K562 (cell line): ENCODE measurements around the gene TMEM267. TPM values are rescaled to one million over a fixed set of nuclear protein-coding genes. Genes with fewer than 3 reads are reported as not detected.
A peak's percentile ranks its signal among the peaks of the same experiment; 100 is the strongest.
"Not testable (repeated sequence)": the region's sequence is repeated elsewhere in the genome, so short reads cannot be mapped to it uniquely, and the experiment has no call there.

ENCODE experiments used
- ATAC-seq: fragments of 200-7000 bp; cut with Tn5 transposase; 3 replicates; pipeline ENCODE4 v1.9.1; 2020; ENCODE audit warnings: moderate library complexity
- BruUV-seq: library from RNA; stranded (reverse); fragments of 400-500 nt; replicated peaks from 2 replicates; lab custom pipeline; 2021; lab: Mats Ljungman, UMichigan
- CTCF ChIA-PET: fragments of 300-600 bp; formaldehyde crosslinking; extraction: SDS; loops from one replicate; lab custom pipeline; 2021; ENCODE audit warnings: low intra/inter-chr PET ratio; lab: Yijun Ruan, JAX
- POLR2A ChIA-PET: fragments of 300-600, 350-650 bp; sonication (Branson Sonifier 250); formaldehyde crosslinking; extraction: SDS; loops from one replicate; lab custom pipeline; 2021; ENCODE audit warnings: antibody characterized with exemption, inconsistent platforms; lab: Yijun Ruan, JAX
- DNase-seq, 4 experiments: peaks; one replicate each; pipeline versions ENCODE4 v3.0.0 to v3.0.0-alpha.2; 2011 to 2018; ENCODE audit warnings: low spot score in 3 of 4, mixed read lengths in 3 of 4; ENCODE audit errors: extremely low read depth in 1 of 4
- FAIRE-seq: peaks from 2 replicates; lab custom pipeline; 2011; peaks lifted over from hg19 to GRCh38; lab: Jason Lieb, UNC
- H2AFZ ChIP-seq: 2 replicates; pipeline ENCODE4 v1.6.0; 2011; ENCODE audit warnings: low read depth, low read length, control low read depth, inconsistent platforms
- H3K27ac ChIP-seq: fragments of 200-600 bp; 3 replicates; pipeline ENCODE4 v1.8.0; 2011; ENCODE audit warnings: low read depth, mild to moderate bottlenecking, control low read depth, inconsistent platforms, low read length, moderate library complexity, mixed read lengths; ENCODE audit errors: extremely low read depth
- H3K27me3 ChIP-seq, 2 experiments: fragments of 300-600 bp in 1 of 2; 2 replicates in 1 of 2; 3 replicates in 1 of 2; pipeline versions ENCODE4 v1.6.0 to v1.8.0; 2011; ENCODE audit warnings: inconsistent platforms in 2 of 2, low read length in 2 of 2, mild to moderate bottlenecking in 1 of 2, mixed read lengths in 1 of 2, moderate library complexity in 1 of 2; ENCODE audit not compliant: control insufficient read depth in 2 of 2, insufficient read depth in 2 of 2
- H3K36me3 ChIP-seq: fragments of 300-600 bp; 3 replicates; pipeline ENCODE4 v1.8.0; 2011; ENCODE audit warnings: mild to moderate bottlenecking, low read length, inconsistent platforms; ENCODE audit not compliant: control insufficient read depth, insufficient read depth
- H3K4me1 ChIP-seq, 2 experiments: fragments of 200-600 bp in 1 of 2; replicated peaks in 1 of 2; 2 replicates in 1 of 2; 3 replicates in 1 of 2; pipeline versions ENCODE4 v1.5.1 to v1.8.0; 2011; ENCODE audit warnings: inconsistent platforms in 2 of 2, low read length in 2 of 2, mild to moderate bottlenecking in 1 of 2, mixed read lengths in 1 of 2, moderate library complexity in 1 of 2; ENCODE audit not compliant: control insufficient read depth in 2 of 2, insufficient read depth in 2 of 2
- H3K4me2 ChIP-seq: 2 replicates; pipeline ENCODE4 v1.6.1; 2011; ENCODE audit warnings: low read length, control low read depth, inconsistent platforms, mixed read lengths; ENCODE audit not compliant: insufficient read depth
- H3K4me3 ChIP-seq: fragments of 200-600 bp; sonication (generic), shearing (Covaris generic); 2 replicates; pipeline ENCODE4 v1.5.1; 2016; ENCODE audit warnings: control low read depth, inconsistent platforms
- H3K79me2 ChIP-seq: fragments of 200-600 bp; 3 replicates; pipeline ENCODE4 v1.8.0; 2011; ENCODE audit warnings: low read length, inconsistent platforms; ENCODE audit not compliant: control insufficient read depth, insufficient read depth
- H3K9ac ChIP-seq, 2 experiments: 2 replicates each; pipeline versions ENCODE4 v1.6.0 to v1.6.1; 2011; ENCODE audit warnings: low read depth in 2 of 2, low read length in 2 of 2, control low read depth in 1 of 2, inconsistent platforms in 1 of 2, mild to moderate bottlenecking in 1 of 2, mixed read lengths in 1 of 2; ENCODE audit not compliant: insufficient read depth in 1 of 2
- H3K9me1 ChIP-seq: one replicate; pipeline ENCODE4 v1.6.0; 2011; ENCODE audit warnings: inconsistent platforms, mild to moderate bottlenecking, low read length, moderate library complexity; ENCODE audit not compliant: control insufficient read depth, insufficient read depth
- H3K9me3 ChIP-seq: replicated peaks from 2 replicates; pipeline ENCODE4 v1.5.1; 2011; ENCODE audit warnings: low read depth, low read length, inconsistent platforms; ENCODE audit not compliant: control insufficient read depth, insufficient read depth
- H4K20me1 ChIP-seq: replicated peaks from 2 replicates; pipeline ENCODE4 v1.6.1; 2011; ENCODE audit warnings: low read length, inconsistent platforms, mixed read lengths; ENCODE audit not compliant: control insufficient read depth, insufficient read depth
- BCOR ChIP-seq: fragments of 450-650 bp; IDR thresholded peaks from 2 replicates; pipeline ENCODE4 v1.6.1; 2016
- CREB5 ChIP-seq: fragments of 250-450 bp; sonication (Bioruptor Pico); IDR thresholded peaks from 2 replicates; pipeline ENCODE4 v1.5.0; 2020; ENCODE audit warnings: mild to moderate bottlenecking
- KDM1A ChIP-seq, 2 experiments: fragments of 450-650 bp; IDR thresholded peaks; 2 replicates each; pipeline ENCODE4 v1.6.1; 2016; ENCODE audit warnings: mild to moderate bottlenecking in 2 of 2
- SRSF9 ChIP-seq: fragments of 200-400 bp; formaldehyde crosslinking; IDR thresholded peaks from 2 replicates; pipeline ENCODE4 v1.6.1; 2017; ENCODE audit warnings: low read depth, low read length, borderline replicate concordance
- ZNF146 ChIP-seq: IDR thresholded peaks from one replicate; pipeline ENCODE4 v1.6.1; 2018; ENCODE audit warnings: missing compliant biosample characterization; ENCODE audit not compliant: unreplicated experiment
- ZNF354B ChIP-seq: fragments of 250-450 bp; sonication (Bioruptor Pico); IDR thresholded peaks from 2 replicates; pipeline ENCODE4 v1.4.0; 2020
- ZNF507 ChIP-seq: conservative IDR thresholded peaks from 2 replicates; pipeline ENCODE4 v1.6.1; 2017; ENCODE audit warnings: missing genetic modification characterization, missing compliant biosample characterization
- ZNF778 ChIP-seq: fragments of 450-650 bp; formaldehyde crosslinking; IDR thresholded peaks from 2 replicates; pipeline ENCODE4 v1.4.0; 2020; ENCODE audit warnings: mild to moderate bottlenecking, moderate library complexity
- WGBS: fragments of 100-300 bp; shearing (Covaris generic); methylation state at CpG from one replicate; pipeline ENCODE4 v1.1.6; 2016; ENCODE audit warnings: low coverage, mixed read lengths; ENCODE audit not compliant: insufficient coverage; ENCODE audit errors: missing lambda C conversion rate; 5-methylcytosine and 5-hydroxymethylcytosine counted together
- in situ Hi-C: fragments of 300-500 bp; cut with MboI; formaldehyde crosslinking; loops from 4 replicates; pipeline ENCODE4 v1.15.0; 2018; ENCODE audit warnings: inconsistent platforms, mixed read lengths
- intact Hi-C: fragments of 100-400 bp; cut with micrococcal nuclease; formaldehyde crosslinking; loops from 2 replicates; pipeline ENCODE4 v1.14.2; 2022
- polyA plus RNA-seq, 8 experiments: library from polyadenylated mRNA; depleted of rRNA in 4 of 8; stranded (reverse) in 5 of 8; unstranded in 3 of 8; fragments of >200 nt; fragmentation: Nextera tagmentation in 2 of 8; fragmentation: Illumina TruSeq in 1 of 8; extraction: Ambion mirVana in 2 of 8; extraction: Trizol in 1 of 8; gene quantifications; 2 replicates each; pipeline versions ENCODE4 v1.2.1 to v1.2.3, GENCODE V29; 2011 to 2014; ENCODE audit warnings: inconsistent platforms in 1 of 8, missing spikeins in 1 of 8
- total RNA-seq, 7 experiments: library from RNA; depleted of rRNA in 6 of 7; stranded (reverse); fragments of >200 nt in 6 of 7; fragmentation: Illumina TruSeq in 2 of 7; extraction: Trizol in 2 of 7; gene quantifications; 2 replicates each; pipeline versions ENCODE4 v1.2.1 to v1.2.3, GENCODE V29; 2011 to 2021; ENCODE audit warnings: low replicate concordance in 1 of 7

TMEM267 gene
- total and polyA plus RNA-seq, 9 of the 15 experiments (the other 6 are each of a cell fraction or from before 2014, with no cell fraction given) = 8.1 to 61.1 (median 17.8) TPM

- no peaks in the 10 kb centered on the region for H3K4me1 ChIP-seq
- peaks cover 21% of the 10 kb centered on the region; the same call in 1 of the 3 replicates for H3K36me3 ChIP-seq
- no peak for FAIRE-seq
- ChIA-PET POLR2A (no interaction called here), CTCF (no interaction called here)
- H3K27me3 ChIP-seq = no peaks in the 10 kb centered on the region
- 0 out of 2 replicates have a peak, but pooled peaks cover 6% of the 10 kb centered on the region for H3K9me3 ChIP-seq
- no peaks in the 10 kb centered on the region for H3K9me1 ChIP-seq
- TF ChIP-seq ZNF354B (CRISPR knock-in tag) (peak; percentile 93), SRSF9 (no peak), ZNF507 (tag) (peak; percentile 98), ZNF778 (CRISPR knock-in tag) (no peak), CREB5 (CRISPR knock-in tag) (no peak)
- DNase-seq = no peak
- H3K4me3 ChIP-seq = no peak overlapping the region
- BruUV-seq = no TSS peak
- no peak overlapping the region for H2AFZ ChIP-seq
- no peak overlapping the region for H3K27ac ChIP-seq
- H3K79me2 ChIP-seq = peaks cover 3% of the 10 kb centered on the region; the same call in 1 of the 3 replicates
- H3K4me2 ChIP-seq = no peak overlapping the region
- no peaks in the 10 kb centered on the region for H4K20me1 ChIP-seq
- ATAC-seq = no peak
- intact Hi-C loops (no loop called here), in situ Hi-C loops (no loop called here)
- H3K9ac ChIP-seq = no peak overlapping the region
These were observed 16.6 kb downstream of the TMEM267 start for GRCh38 chr5:43467100-43467499.

- WGBS = 92% methylated on average over 3 of the region's 3 CpGs
- BruUV-seq, H3K9me1 ChIP-seq, H3K27ac ChIP-seq, POLR2A ChIA-PET, DNase-seq, in situ Hi-C loops, CTCF ChIA-PET, H3K4me1 ChIP-seq, H3K79me2 ChIP-seq, intact Hi-C loops, H4K20me1 ChIP-seq, ATAC-seq, FAIRE-seq, H3K4me3 ChIP-seq, H3K9me3 ChIP-seq, H3K4me2 ChIP-seq, H3K27me3 ChIP-seq, H3K9ac ChIP-seq, H2AFZ ChIP-seq: not testable (repeated sequence)
- peaks cover 27% of the 10 kb centered on the region; the same call in 2 of the 3 replicates for H3K36me3 ChIP-seq
- TF ChIP-seq BCOR = peak; percentile 73; the same call in 1 of the 2 replicates
- TF ChIP-seq ZNF146 = peak; percentile 56
- peak; percentile 10 to 37; a peak in 2 of 4 replicates for TF ChIP-seq KDM1A (IDR thresholded peaks at IDR 0.05)
These were observed 18.2 kb downstream of the TMEM267 start for GRCh38 chr5:43465455-43465854.
